Measurements from ENCODE around the gene NUSAP1. TPM values are rescaled to one million over a fixed set of nuclear protein-coding genes. Genes with fewer than 3 reads are reported as not detected.
"Not testable (repeated sequence)": the region's sequence is repeated elsewhere in the genome, so short reads cannot be mapped to it uniquely, and the experiment has no call there.

The NUSAP1 gene
- polyA plus RNA-seq, 1 donor: 29.6 TPM

DNA sequence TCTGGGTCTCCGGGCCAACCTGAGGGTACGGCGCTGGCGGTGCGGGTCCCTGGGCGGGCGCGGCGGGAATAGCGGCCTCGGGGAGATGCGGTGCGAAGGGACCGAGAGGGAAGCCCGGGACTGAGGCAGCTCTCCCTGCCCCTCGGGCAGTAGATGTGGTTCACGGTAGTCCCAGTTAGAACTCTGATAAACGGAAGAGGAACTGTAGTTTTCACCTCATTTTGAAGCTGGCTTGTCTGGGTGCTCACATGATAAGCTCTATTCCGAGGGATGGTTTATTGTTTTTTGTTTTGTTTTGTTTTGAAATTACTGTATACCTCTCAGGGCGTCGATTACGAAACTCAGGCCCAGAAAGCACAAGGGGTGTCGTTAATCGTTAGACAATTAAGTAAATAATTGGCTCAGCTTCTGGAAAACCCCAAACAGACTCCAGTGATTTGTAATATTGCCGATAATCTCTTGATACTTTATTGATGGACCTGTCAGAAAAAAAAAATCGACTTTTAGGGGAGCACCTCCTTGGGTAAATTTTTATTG, 413 bp downstream of the NUSAP1 start:
- DNase-seq (ENCODE audit: low read depth): no peak

DNA sequence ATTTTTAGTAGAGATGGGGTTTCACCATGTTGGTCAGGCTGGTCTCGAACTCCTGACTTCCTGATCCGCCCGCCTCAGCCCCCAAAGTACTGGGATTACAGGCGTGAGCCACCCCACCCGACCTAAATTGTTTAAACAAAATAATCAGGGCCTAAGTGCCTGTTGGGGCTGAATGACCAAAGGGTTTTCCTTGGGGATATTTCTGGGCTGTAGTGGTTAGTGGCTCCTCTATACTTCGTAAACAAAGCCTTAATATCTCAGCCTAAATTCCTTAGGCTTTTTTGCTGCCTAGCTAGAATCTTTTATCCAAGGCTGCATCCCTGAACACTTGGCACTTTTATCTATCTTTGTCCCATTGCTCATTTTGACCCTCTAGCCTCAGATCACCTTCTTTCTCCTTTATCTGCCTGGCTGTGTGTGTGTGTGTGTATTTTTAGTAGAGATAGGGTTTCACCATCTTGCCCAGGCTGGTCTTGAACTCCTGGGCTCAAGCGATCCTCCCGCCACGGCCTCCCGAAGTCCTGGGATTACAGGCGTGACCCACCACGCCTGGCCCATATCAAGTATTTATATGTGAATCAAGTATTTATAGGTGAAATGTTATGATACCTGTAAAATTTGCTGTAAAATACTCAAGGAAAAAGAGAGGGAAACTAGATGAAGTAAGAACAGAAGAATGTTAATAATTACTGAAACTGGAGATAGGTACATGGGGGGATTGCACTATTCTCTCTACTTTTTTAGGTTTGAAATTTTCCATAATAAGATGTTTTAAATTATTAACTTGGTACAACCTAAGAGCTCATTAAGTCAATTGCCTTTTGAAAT, 1.8 kb downstream of the NUSAP1 start:
- no peak for DNase-seq (ENCODE audit: low read depth)

GRCh38 chr15:41336549-41336948, 3.9 kb downstream of the NUSAP1 start:
- DNase-seq (ENCODE audit: low read depth): no peak

GRCh38 chr15:41337047-41337446, 4.4 kb downstream of the NUSAP1 start:
- no peak for DNase-seq (ENCODE audit: low read depth)

GRCh38 chr15:41337631-41338522, 5.2 kb downstream of the NUSAP1 start:
- DNase-seq (ENCODE audit: low read depth): no peak

- DNase-seq (ENCODE audit: low read depth): no peak
These were observed 7.6 kb downstream of the NUSAP1 start for GRCh38 chr15:41340189-41340695.

- DNase-seq (ENCODE audit: low read depth): no peak
These were observed 8.8 kb downstream of the NUSAP1 start for GRCh38 chr15:41341519-41341918.

GRCh38 chr15:41347236-41347635, 14.6 kb downstream of the NUSAP1 start:
- DNase-seq (ENCODE audit: low read depth): no peak

DNA sequence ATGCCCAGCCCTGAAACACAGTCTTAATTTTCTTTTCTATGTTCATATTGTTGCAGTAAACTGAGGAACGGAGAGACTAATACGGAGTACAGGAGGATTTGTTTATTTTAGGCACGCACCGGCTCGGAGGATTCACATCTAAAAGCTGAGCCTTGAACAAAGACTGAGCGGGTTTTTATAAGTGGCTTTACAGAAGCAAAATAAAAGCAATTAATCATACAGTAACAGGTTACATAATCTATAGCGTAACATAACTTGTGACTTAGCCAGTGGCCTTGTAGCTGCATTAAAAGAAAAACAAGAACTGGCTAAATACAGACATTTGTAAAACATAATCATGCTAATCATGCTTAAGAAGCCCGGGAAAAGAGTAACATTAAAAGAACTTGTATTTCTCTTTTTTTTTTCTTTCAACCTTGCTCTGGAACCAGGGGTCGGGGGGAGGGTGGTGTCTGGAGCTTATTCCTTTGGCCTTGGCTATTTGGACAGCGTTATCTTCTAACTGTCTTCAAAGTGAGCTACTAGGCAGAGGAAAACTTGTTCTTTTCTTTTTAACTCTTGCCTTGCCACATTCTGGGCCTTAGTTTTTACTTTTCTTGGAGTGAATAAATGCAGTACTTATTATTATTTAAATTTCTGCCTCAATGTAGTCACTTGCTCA, 17.5 kb downstream of the NUSAP1 start:
- DNase-seq (ENCODE audit: low read depth): no peak

DNA sequence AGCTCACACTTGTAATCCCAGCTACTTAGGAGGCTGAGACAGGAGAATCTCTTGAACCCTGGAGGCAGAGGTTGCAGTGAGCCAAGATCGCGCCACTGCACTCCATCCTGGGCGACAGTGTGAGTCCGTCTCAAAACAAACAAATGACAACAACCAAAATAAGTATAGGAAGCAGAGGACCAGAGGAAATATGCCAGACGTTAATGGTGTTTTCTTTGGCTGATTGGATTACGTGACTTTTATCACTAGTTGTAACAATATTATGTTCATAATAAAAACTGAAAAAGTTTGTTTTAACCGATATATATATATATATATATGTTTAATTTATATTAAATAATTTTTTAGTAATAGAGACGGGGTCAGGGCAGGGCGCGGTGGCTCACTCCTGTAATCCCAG, 21.7 kb downstream of the NUSAP1 start:
- DNase-seq (ENCODE audit: low read depth): no peak

DNA sequence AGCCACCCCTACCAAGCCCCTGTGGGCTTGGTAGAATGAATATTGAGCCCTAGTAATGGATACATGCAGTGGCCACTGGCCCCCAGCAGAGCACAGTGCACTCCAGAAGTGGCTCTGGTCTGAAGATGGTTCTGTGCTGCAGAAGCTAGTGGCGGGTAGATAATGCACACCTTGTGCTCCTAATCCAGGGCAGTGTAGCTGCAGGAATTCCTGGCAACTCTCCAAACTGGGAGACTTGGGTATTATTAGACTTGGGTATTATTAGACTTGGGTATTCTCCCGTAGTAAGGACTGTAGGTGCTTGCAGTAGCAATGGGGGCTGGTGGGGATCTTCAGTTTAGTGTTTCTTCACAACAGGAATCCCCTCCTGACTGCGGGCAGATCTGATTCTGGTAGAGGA, 34.7 kb downstream of the NUSAP1 start:
- DNase-seq (ENCODE audit: low read depth): no peak

- DNase-seq (ENCODE audit: low read depth): no peak
These were observed 45.3 kb downstream of the NUSAP1 start for GRCh38 chr15:41377978-41378377.

DNA sequence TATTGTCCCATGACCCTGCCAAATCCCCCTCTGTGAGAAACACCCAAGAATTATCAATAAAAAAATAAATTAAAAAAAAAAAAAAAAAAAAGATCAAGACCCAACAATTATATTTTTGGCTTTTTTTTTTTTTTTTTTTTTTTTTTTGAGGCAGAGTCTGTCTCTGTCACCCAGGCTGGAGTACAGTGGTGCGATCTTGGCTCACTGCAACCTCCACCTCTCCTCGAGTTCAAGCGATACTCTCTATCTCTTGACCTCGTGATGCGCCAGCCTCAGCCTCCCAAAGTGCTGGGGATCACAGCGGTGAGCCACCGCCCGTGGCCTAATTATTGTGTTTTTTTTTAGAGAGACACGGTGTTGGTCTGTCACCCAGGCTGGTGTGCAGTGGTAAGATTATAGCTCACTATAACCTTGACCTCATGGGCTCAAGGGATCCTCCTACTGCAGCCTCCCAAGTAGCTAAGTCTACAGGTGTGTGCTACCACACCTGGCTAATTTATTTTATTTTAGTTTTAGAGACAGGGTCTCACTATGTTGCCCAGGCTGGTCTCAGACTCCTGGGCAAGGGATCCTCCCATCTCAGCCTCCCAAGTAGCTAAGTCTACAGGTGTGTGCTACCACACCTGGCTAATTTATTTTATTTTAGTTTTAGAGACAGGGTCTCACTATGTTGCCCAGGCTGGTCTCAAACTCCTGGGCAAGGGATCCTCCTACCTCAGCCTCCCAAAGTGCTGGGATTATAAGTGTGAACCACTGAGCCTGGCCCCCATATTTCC, 51.5 kb downstream of the NUSAP1 start:
- DNase-seq (ENCODE audit: low read depth): not testable (repeated sequence)

DNA sequence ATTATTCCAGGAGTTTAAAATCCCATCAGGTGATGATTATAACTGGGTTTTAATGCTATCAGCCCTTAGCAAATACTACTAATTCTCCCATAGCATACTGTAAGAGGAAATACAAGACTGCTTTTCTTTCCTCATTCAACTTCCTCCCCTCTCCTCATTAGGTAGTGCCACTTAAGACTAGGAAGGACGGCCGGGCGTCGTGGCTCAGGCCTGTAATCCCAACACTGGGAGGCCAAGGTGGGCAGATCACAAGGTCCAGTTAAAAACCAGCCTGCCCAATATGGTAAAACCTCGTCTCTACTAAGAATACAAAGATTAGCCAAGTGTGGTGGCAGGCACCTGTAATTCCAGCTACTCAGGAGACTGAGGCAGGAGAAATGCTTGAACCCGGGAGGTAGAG, 55.0 kb downstream of the NUSAP1 start:
- no peak for DNase-seq (ENCODE audit: low read depth)

- no peak for DNase-seq (ENCODE audit: low read depth)
These were observed 60.0 kb downstream of the NUSAP1 start for GRCh38 chr15:41392659-41393058.

DNA sequence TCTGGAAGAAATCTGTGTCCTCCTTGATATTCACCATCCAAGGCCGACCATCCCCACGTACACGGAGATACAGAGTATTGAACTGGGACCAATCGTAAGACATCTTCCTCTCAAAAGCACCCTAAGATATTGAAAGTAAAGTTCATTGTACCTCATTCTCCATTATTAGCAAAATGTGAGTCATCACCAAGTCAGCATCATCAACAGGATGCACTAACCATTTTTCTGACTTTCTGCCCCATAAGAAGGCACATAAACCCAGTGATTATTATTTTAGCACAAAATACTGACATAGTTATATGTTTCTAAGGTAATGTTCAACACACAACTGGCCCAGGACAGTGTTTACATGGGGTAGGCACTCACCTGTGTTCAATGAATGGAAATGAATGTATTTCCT, 62.2 kb downstream of the NUSAP1 start:
- DNase-seq (ENCODE audit: low read depth): no peak

GRCh38 chr15:41396111-41396510, 63.4 kb downstream of the NUSAP1 start:
- no peak for DNase-seq (ENCODE audit: low read depth)

GRCh38 chr15:41401904-41402267, 69.2 kb downstream of the NUSAP1 start:
- DNase-seq (ENCODE audit: low read depth): no peak

GRCh38 chr15:41407341-41407740, 74.7 kb downstream of the NUSAP1 start:
- DNase-seq (ENCODE audit: low read depth): no peak

DNA sequence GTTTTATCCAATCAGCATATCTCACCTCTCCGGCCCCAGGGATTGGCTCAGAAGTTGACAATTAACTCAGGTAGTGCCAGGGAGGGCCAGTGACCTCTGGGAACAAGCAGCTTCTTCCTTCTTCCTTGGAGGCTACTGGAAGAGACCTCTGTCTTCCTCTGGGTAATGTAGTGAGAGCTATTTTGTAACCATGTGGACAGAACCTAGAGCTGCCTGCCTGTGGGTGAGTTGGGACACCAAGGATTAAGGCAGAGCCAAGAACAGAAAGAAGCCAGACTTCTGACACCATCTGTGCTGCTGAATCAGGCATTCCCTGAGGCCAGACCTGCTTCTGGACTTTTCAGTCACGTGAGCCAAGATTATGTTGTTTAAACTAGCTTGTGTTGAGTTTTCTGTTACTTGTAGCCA, 75.6 kb downstream of the NUSAP1 start:
- no peak for DNase-seq (ENCODE audit: low read depth)

GRCh38 chr15:41411031-41411430, 78.3 kb downstream of the NUSAP1 start:
- DNase-seq (ENCODE audit: low read depth): no peak
